ENCODE measurements around the gene PACSIN1. TPM values are rescaled to one million over a fixed set of nuclear protein-coding genes. Genes with fewer than 3 reads are reported as not detected.

The PACSIN1 gene
- total RNA-seq, 4 donors from 2014 or later, result not detected

DNA sequence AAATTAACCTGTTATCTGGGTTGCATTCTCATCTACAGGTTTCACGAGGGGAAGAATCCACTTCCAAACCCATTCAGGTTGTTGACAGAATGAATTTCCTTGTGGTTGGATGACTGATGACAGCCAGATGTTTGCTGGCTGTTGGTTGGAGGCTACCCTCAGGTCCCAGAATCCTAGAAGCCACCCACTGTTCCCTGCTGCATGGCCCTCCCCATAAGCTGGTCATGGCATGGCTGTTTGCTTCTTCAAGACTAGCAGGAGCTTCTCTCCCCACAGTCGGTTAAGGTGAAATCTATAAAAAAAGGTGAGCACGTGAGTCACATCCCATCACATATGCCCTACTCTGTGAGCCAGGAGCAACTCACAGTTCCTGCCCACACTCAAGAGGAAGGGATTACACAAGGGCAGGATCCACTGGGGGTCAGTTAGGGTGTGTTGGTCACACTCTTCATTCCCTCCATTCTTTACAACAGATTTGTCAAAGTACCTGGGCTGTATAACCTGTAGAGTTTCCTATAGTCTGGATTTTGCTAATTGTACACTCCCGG lies 20.5 kb upstream of the PACSIN1 start:
- no peaks in the 10 kb centered on the region for H3K9me3 ChIP-seq
- DNase-seq, result no peak
- no peak for TF ChIP-seq POLR2A (IDR thresholded peaks at IDR 0.05)
- TF ChIP-seq, protein P1, sequence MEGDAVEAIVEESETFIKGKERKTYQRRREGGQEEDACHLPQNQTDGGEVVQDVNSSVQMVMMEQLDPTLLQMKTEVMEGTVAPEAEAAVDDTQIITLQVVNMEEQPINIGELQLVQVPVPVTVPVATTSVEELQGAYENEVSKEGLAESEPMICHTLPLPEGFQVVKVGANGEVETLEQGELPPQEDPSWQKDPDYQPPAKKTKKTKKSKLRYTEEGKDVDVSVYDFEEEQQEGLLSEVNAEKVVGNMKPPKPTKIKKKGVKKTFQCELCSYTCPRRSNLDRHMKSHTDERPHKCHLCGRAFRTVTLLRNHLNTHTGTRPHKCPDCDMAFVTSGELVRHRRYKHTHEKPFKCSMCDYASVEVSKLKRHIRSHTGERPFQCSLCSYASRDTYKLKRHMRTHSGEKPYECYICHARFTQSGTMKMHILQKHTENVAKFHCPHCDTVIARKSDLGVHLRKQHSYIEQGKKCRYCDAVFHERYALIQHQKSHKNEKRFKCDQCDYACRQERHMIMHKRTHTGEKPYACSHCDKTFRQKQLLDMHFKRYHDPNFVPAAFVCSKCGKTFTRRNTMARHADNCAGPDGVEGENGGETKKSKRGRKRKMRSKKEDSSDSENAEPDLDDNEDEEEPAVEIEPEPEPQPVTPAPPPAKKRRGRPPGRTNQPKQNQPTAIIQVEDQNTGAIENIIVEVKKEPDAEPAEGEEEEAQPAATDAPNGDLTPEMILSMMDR (IDR thresholded peaks at IDR 0.05), result no peak
- H3K27me3 ChIP-seq, result peaks cover 0 to 8% (median 0%) of the 10 kb centered on the region in 4 donors
- intact Hi-C loops (cut with DNase I), result no loop called here
- no peak overlapping the region for H3K27ac ChIP-seq
- no peaks in the 10 kb centered on the region for H3K4me1 ChIP-seq
- WGBS, 2 donors, result 55 to 68% methylated on average over 2 to 4 of the region's 4 CpGs
- H3K4me3 ChIP-seq, result no peak overlapping the region
- no peaks in the 10 kb centered on the region for H3K36me3 ChIP-seq

DNA sequence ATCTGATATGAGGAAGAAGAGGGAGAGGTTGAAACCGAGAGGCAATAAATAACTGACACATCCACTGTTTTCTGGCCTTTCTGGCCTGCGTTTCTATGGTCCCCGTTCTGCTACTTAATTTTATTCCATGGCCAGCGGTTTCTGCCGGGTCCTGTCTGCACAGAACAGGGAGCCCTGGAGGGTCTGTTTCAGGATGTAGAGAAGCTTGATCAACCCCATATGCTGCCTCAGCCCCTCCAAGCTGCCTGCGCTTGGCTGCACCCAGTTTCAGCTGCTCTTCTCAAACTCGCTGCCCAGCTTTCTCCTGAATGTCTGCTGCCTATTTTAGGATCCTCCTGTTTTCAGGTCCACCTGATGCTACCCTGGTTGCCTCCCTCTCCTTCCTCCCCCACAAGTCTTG lies 18.5 kb upstream of the PACSIN1 start:
- Histone ChIP-seq H3K4me1 (no peaks in the 10 kb centered on the region), H3K27ac (no peak overlapping the region)

GRCh38 chr6:34447910-34448309 lies 18.0 kb upstream of the PACSIN1 start:
- no peaks in the 10 kb centered on the region for H3K36me3 ChIP-seq
- WGBS, 2 donors, result 53% methylated on average over 5 of the region's 5 CpGs; no CpG with 5 or more reads in 1 of the 2 donors

More for the DNA sequence above, 18.5 kb upstream of the PACSIN1 start:
- no peak overlapping the region for H3K4me3 ChIP-seq
- intact Hi-C loops (cut with DNase I), result no loop called here
- TF ChIP-seq, protein P1 (IDR thresholded peaks at IDR 0.05), result no peak
- no peak for TF ChIP-seq POLR2A (IDR thresholded peaks at IDR 0.05)
- no peaks in the 10 kb centered on the region for H3K36me3 ChIP-seq
- no peak for DNase-seq
- H3K27me3 ChIP-seq, result peaks cover 0 to 8% (median 0%) of the 10 kb centered on the region in 4 donors
- 78 to 86% methylated on average over 7 of the region's 7 CpGs for WGBS, 2 donors
- peaks cover 0 to 4% (median 0%) of the 10 kb centered on the region in 3 donors for H3K9me3 ChIP-seq

DNA sequence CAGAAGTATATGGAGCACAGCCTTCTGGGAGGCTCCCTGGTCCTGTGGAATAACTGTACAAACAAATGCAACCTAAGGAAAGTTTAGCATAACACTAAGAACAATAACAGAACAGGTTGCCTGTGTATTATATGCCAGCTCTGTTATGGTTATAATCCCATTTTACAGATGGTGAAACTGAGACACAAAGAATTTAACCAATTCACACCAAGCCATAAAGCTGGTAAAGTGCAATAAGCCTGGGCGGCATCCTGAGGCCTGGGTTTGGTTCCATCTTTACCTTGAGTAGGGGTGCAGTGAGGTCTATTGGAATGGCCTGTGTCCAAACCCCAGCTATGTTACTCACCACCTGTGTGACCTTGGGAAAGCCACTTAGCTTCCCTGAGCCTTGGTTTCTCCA lies 14.7 kb upstream of the PACSIN1 start:
- no peak for DNase-seq
- Histone ChIP-seq H3K36me3 (no peaks in the 10 kb centered on the region), H3K27ac (no peak overlapping the region), H3K4me3 (no peak overlapping the region), H3K4me1 (no peaks in the 10 kb centered on the region), H3K9me3 (peaks cover 0 to 4% (median 0%) of the 10 kb centered on the region in 3 donors), H3K27me3 (peaks cover 0 to 8% (median 0%) of the 10 kb centered on the region in 4 donors)
- intact Hi-C loops (cut with DNase I), result loop anchor here (10.0 kb wide), 1 partner anchor 154 kb away; no protein-coding TSS in a partner anchor
- 92 to 100% methylated on average over 1 of the region's 1 CpG for WGBS, 2 donors
- no peak for TF ChIP-seq POLR2A (IDR thresholded peaks at IDR 0.05)
- TF ChIP-seq, protein P1 (IDR thresholded peaks at IDR 0.05), result no peak

More at GRCh38 chr6:34447910-34448309, 18.0 kb upstream of the PACSIN1 start:
- H3K4me1 ChIP-seq, result no peaks in the 10 kb centered on the region
- H3K4me3 ChIP-seq, result no peak overlapping the region
- no peak for DNase-seq
- TF ChIP-seq, protein P1 (IDR thresholded peaks at IDR 0.05), result no peak
- TF ChIP-seq POLR2A (IDR thresholded peaks at IDR 0.05), result no peak
- H3K27ac ChIP-seq, result no peak overlapping the region
- peaks cover 0 to 8% (median 0%) of the 10 kb centered on the region in 4 donors for H3K27me3 ChIP-seq
- H3K9me3 ChIP-seq, result peaks cover 0 to 4% (median 0%) of the 10 kb centered on the region in 3 donors
- intact Hi-C loops (cut with DNase I), result no loop called here

DNA sequence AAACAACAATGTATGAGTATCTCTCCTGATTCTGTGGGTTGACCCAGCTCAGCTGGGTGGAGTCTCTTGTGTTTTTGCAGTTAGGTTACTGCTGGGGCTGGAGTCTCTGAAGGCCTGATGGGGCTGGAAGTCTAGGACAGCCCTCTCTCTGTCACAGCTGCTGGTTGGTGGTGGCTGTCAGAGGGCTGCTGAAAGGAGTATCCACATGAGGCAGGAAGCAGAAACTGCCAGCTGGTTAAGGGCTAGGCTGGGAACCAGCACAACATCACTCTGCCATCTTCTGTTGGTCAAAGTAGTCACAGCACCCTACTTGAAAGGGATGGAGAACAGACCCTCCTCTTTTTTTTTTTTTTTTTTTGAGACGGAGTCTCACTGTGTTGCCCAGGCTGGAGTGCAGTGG lies 10.0 kb upstream of the PACSIN1 start:
- no peaks in the 10 kb centered on the region for H3K36me3 ChIP-seq
- TF ChIP-seq, protein P1 (IDR thresholded peaks at IDR 0.05), result no peak
- TF ChIP-seq POLR2A (IDR thresholded peaks at IDR 0.05), result no peak
- no peak overlapping the region for H3K27ac ChIP-seq
- H3K9me3 ChIP-seq, result peaks cover 0 to 4% (median 0%) of the 10 kb centered on the region in 3 donors
- DNase-seq, result no peak
- no peaks in the 10 kb centered on the region for H3K27me3 ChIP-seq
- intact Hi-C loops (cut with DNase I), result loop anchor here (10.0 kb wide), 1 partner anchor 149 kb away; no protein-coding TSS in a partner anchor
- H3K4me3 ChIP-seq, result no peak overlapping the region
- WGBS, 2 donors, result 67 to 100% methylated on average over 1 of the region's 1 CpG
- no peaks in the 10 kb centered on the region for H3K4me1 ChIP-seq
